ENCODE measurements around the gene ARF3. TPM values are rescaled to one million over a fixed set of nuclear protein-coding genes. Genes with fewer than 3 reads are reported as not detected.

ARF3 gene
- total and polyA plus RNA-seq, 2 donors (not counting 1 experiment from before 2014, with no cell fraction given), result 31.7 to 77.5 TPM

- WGBS (ENCODE audit: insufficient coverage), result no CpG with 5 or more reads among the region's 3 CpGs
- ATAC-seq (ENCODE audit: low read depth), result no peak
- H3K4me1 Mint-ChIP-seq, result peaks cover 43% of the 10 kb centered on the region
These were observed 2.3 kb downstream of the ARF3 start for GRCh38 chr12:48954841-48955501.

More at GRCh38 chr12:48954841-48955501, 2.3 kb downstream of the ARF3 start:
- Histone ChIP-seq H2AFZ (ENCODE audit: insufficient read depth, low read depth, low read length, poor library complexity, severe bottlenecking) (no peak overlapping the region), H3K9ac (ENCODE audit: low read length) (no peak overlapping the region), H3K79me2 (ENCODE audit: control insufficient read depth, insufficient read depth, low read length) (peaks cover 73% of the 10 kb centered on the region), H3K4me3 (ENCODE audit: control extremely low read depth in 1 of 5, extremely low read depth in 1 of 5, insufficient read depth in 1 of 5, low read depth in 2 of 5, low read length in 4 of 5) (no peak overlapping the region), H3K9me3 (ENCODE audit: control extremely low read depth in 1 of 3, control insufficient read depth in 2 of 3, insufficient read depth in 1 of 3, low read length in 2 of 3) (no peaks in the 10 kb centered on the region), H3K27ac (ENCODE audit: low read length in 2 of 2) (peak overlapping the region in 1 of 2 donors; percentile 27), H3K36me3 (replicated peaks in 1 of 2; ENCODE audit: control extremely low read depth in 1 of 2, control insufficient read depth in 1 of 2, extremely low read depth in 1 of 2, insufficient read depth in 2 of 2, low read length in 1 of 2) (peaks cover 8 to 10% of the 10 kb centered on the region in 2 experiments), H3K27me3 (replicated peaks in 1 of 4; ENCODE audit: control extremely low read depth in 1 of 4, control insufficient read depth in 3 of 4, insufficient read depth in 4 of 4, low read length in 3 of 4) (no peaks in the 10 kb centered on the region), H4K20me1 (ENCODE audit: control insufficient read depth, insufficient read depth, low read length, poor library complexity, severe bottlenecking) (peaks cover 54% of the 10 kb centered on the region), H3K4me2 (replicated peaks; ENCODE audit: low read depth, low read length, poor library complexity, severe bottlenecking) (peak overlapping the region; percentile 45), H3K4me1 (ENCODE audit: control insufficient read depth in 2 of 2, insufficient read depth in 2 of 2, low read length in 2 of 2) (peaks cover 34 to 36% of the 10 kb centered on the region in 2 donors)
- ChIA-PET CTCF (interaction anchor here (0.8 to 4.5 kb wide), 8 partner anchors 16 to 102 kb away, joined by 3 to 26 read pairs (median 4); partner anchors contain the start of gene WNT1), POLR2A (interaction anchor here (0.6 to 1.0 kb wide), 2 partner anchors 30 to 1809 kb away, joined by 5 to 8 read pairs; partner anchors contain the start of genes ATF1 and FKBP11)
- H3K27me3 Mint-ChIP-seq, result no peaks in the 10 kb centered on the region
- DNase-seq, result peak; percentile 45
- H3K4me3 Mint-ChIP-seq, result peak overlapping the region; percentile 58
- intact Hi-C loops (cut with micrococcal nuclease), result no loop called here
- H3K27ac Mint-ChIP-seq, result peak overlapping the region; percentile 38
- no peaks in the 10 kb centered on the region for H3K9me3 Mint-ChIP-seq (ENCODE audit: insufficient read depth)
- TF ChIP-seq CTCF (IDR thresholded peaks at IDR 0.05), result no peak
- no peak for TF ChIP-seq EZH2 (IDR thresholded peaks at IDR 0.05; ENCODE audit: borderline replicate concordance, insufficient read depth, low read depth, low read length, poor library complexity, severe bottlenecking)
